Neural crest cell (in vitro differentiated cells): Measurements from ENCODE around the gene FAM114A2. TPM values are rescaled to one million over a fixed set of nuclear protein-coding genes. Genes with fewer than 3 reads are reported as not detected.

Experiments used
- DNase-seq: peaks from one replicate; pipeline ENCODE4 v3.0.0; 2021; ENCODE audit warnings: low read depth, mixed read lengths, low spot score
- H3K27ac Mint-ChIP-seq: one replicate; pipeline ENCODE4 v1.8.0; 2021; ENCODE audit warnings: mild to moderate bottlenecking, mixed read lengths; ENCODE audit not compliant: unreplicated experiment
- H3K27me3 Mint-ChIP-seq: 2 replicates; pipeline ENCODE4 v1.8.0; 2021; ENCODE audit warnings: low read depth, mild to moderate bottlenecking, mixed read lengths
- H3K36me3 Mint-ChIP-seq: 2 replicates; pipeline ENCODE4 v1.8.0; 2021; ENCODE audit warnings: low read depth, mild to moderate bottlenecking, mixed read lengths
- H3K4me1 Mint-ChIP-seq: 2 replicates; pipeline ENCODE4 v1.8.0; 2021; ENCODE audit warnings: mixed read lengths
- H3K4me3 Mint-ChIP-seq: one replicate; pipeline ENCODE4 v1.8.0; 2021; ENCODE audit warnings: mild to moderate bottlenecking, mixed read lengths
- H3K9me3 Mint-ChIP-seq: 2 replicates; pipeline ENCODE4 v1.8.0; 2021; ENCODE audit warnings: mixed read lengths
- total RNA-seq: library from RNA; stranded (reverse); gene quantifications from 2 replicates; pipeline ENCODE4 v1.2.1, GENCODE V29; 2021
- TF ChIP-seq, protein P1 (sequence below): fragments of 200-600 bp; sonication (generic); conservative IDR thresholded peaks from 2 replicates; pipeline ENCODE4 v1.5.0; 2021; ENCODE audit warnings: antibody characterized with exemption, mild to moderate bottlenecking

The FAM114A2 gene
- total RNA-seq, 1 donor from 2014 or later: 32.4 TPM

DNA sequence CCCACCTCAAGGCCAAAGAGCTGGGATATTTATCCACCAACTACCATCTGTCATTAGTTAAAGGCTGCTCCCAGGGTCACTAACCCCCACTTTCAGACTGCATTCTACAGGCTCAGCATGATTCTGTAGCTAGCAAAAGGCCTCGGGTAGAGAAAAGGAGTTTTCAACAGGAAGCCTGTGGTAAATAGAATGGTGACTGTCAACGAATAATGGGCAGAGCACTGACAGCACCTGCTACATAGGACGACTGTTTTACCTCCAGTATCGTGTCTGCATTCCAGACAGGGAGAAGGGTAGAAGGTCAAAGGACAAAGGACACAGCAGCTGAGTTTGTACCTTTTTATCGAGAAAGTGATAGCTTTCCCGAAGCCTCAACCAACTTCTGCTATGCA is 20.3 kb upstream of the FAM114A2 start:
- Mint-ChIP-seq H3K9me3 (peaks cover 3% of the 10 kb centered on the region), H3K4me1 (no peaks in the 10 kb centered on the region), H3K4me3 (no peak overlapping the region), H3K27ac (no peak overlapping the region), H3K27me3 (no peaks in the 10 kb centered on the region), H3K36me3 (peaks cover 3% of the 10 kb centered on the region)
- no peak for DNase-seq
- TF ChIP-seq, protein P1, sequence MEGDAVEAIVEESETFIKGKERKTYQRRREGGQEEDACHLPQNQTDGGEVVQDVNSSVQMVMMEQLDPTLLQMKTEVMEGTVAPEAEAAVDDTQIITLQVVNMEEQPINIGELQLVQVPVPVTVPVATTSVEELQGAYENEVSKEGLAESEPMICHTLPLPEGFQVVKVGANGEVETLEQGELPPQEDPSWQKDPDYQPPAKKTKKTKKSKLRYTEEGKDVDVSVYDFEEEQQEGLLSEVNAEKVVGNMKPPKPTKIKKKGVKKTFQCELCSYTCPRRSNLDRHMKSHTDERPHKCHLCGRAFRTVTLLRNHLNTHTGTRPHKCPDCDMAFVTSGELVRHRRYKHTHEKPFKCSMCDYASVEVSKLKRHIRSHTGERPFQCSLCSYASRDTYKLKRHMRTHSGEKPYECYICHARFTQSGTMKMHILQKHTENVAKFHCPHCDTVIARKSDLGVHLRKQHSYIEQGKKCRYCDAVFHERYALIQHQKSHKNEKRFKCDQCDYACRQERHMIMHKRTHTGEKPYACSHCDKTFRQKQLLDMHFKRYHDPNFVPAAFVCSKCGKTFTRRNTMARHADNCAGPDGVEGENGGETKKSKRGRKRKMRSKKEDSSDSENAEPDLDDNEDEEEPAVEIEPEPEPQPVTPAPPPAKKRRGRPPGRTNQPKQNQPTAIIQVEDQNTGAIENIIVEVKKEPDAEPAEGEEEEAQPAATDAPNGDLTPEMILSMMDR: no peak

DNA sequence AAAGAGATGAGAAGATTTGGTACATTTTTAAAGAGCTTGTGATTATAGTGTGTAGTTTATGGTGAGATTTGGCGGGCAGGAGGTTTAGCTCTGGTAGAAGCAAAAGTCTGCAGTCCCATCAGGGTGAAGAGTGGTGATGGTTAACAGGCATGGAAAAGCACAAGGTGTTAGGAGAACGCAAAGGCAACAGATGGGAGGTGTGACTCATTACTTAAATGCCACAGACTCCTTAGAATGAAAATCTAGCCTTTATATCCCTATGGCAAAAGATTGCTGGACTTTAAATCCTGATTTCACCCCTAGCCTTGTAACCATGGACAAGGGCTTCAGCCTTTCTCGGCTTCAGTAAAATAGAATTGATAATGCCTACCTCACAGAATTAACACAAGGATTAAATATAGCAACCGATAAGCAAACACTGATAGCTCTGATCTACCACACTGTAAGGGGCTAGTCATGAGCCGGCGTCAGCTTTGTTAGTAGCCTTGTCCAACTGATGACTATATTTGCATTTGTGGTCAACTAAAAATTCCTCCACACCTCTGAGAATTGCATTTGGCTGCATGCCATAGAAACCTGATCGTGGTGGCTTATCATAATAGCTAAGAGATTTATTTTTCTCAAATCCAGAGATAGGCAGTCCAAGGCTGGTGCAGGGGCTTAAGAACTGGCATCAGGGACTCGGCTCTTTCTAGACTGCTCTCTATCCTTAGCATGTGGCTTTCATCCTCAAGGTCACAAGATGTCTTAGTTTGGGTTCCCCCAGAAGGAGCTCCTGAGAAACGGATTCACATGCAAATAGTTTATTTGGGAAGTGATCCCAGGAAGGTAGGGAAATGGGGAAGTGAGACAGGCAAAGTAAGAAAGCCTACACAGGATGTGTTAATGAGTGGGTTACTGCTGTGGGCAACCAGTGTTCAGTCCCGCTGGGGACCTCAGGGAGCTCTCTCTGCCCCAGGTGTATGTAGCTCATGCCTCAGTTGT is 19.6 kb upstream of the FAM114A2 start:
- Mint-ChIP-seq H3K27me3 (no peaks in the 10 kb centered on the region), H3K36me3 (peaks cover 3% of the 10 kb centered on the region), H3K4me1 (no peaks in the 10 kb centered on the region), H3K27ac (no peak overlapping the region), H3K4me3 (no peak overlapping the region), H3K9me3 (peaks cover 3% of the 10 kb centered on the region)
- TF ChIP-seq, protein P1: no peak
- DNase-seq: no peak

- no peak overlapping the region for H3K27ac Mint-ChIP-seq
- H3K4me1 Mint-ChIP-seq: no peaks in the 10 kb centered on the region
- no peak for DNase-seq
- TF ChIP-seq, protein P1: no peak
- no peaks in the 10 kb centered on the region for H3K9me3 Mint-ChIP-seq
- H3K36me3 Mint-ChIP-seq: peaks cover 8% of the 10 kb centered on the region
- no peaks in the 10 kb centered on the region for H3K27me3 Mint-ChIP-seq
- no peak overlapping the region for H3K4me3 Mint-ChIP-seq
These were observed 16.5 kb upstream of the FAM114A2 start for GRCh38 chr5:154055201-154055600.

DNA sequence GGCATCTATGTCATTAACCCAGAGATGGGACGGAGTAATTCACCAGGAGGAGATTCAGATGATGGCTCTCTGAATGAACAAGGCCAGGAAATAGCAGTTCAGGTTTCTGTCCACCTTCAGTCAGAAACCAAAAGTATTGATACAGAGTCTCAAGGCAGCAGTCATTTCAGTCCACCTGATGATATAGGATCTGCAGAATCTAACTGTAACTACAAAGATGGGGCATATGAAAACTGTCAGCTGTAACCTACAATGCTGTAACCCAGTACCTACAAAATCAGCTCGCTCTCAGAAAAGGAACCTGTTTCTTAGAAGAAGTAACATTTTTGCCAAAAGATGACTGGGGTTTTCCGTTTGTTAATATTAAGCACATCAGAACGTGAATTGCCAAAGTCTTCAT is 14.8 kb upstream of the FAM114A2 start:
- H3K27me3 Mint-ChIP-seq: no peaks in the 10 kb centered on the region
- peaks cover 8% of the 10 kb centered on the region for H3K36me3 Mint-ChIP-seq
- H3K27ac Mint-ChIP-seq: no peak overlapping the region
- no peak for DNase-seq
- H3K4me1 Mint-ChIP-seq: no peaks in the 10 kb centered on the region
- TF ChIP-seq, protein P1: no peak
- H3K9me3 Mint-ChIP-seq: no peaks in the 10 kb centered on the region
- no peak overlapping the region for H3K4me3 Mint-ChIP-seq

DNA sequence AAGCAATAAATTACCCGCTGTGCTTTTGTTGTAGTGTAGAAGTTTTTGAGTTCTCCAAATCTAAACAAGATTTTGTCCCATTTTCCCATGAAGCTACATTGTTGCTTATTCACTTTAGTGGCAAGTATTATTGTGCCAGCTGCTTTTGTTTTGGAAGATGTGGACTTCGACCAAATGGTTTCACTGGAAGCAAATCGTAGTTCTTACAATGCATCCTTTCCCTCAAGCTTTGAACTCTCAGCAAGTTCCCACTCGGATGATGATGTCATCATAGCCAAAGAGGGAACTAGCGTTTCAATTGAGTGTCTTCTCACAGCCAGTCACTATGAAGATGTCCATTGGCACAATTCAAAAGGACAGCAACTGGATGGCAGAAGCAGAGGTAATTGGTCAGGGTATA is 10.9 kb upstream of the FAM114A2 start:
- H3K36me3 Mint-ChIP-seq: peaks cover 5% of the 10 kb centered on the region
- H3K27ac Mint-ChIP-seq: no peak overlapping the region
- H3K9me3 Mint-ChIP-seq: no peaks in the 10 kb centered on the region
- H3K27me3 Mint-ChIP-seq: no peaks in the 10 kb centered on the region
- peaks cover 3% of the 10 kb centered on the region for H3K4me1 Mint-ChIP-seq
- no peak for DNase-seq
- TF ChIP-seq, protein P1: no peak
- H3K4me3 Mint-ChIP-seq: no peak overlapping the region
